HepG2 (cell line): Measurements from ENCODE around the gene PRR30. TPM values are rescaled to one million over a fixed set of nuclear protein-coding genes. Genes with fewer than 3 reads are reported as not detected.

Experiments
- ATAC-seq: fragments of 200-7000 bp; cut with Tn5 transposase; 3 replicates; pipeline ENCODE4 v1.9.1; 2020; ENCODE audit warnings: mild to moderate bottlenecking, moderate library complexity
- BruUV-seq: library from RNA; stranded (reverse); fragments of 400-500 nt; replicated peaks from 2 replicates; lab custom pipeline; 2021; lab: Mats Ljungman, UMichigan
- CTCF ChIA-PET: fragments of 300-600 bp; formaldehyde crosslinking; extraction: SDS; loops from one replicate; lab custom pipeline; 2021; ENCODE audit warnings: low total read pairs, inconsistent platforms, low intra/inter-chr PET ratio; lab: Yijun Ruan, JAX
- POLR2A ChIA-PET: fragments of 350-600 bp; sonication (Branson Sonifier 250); formaldehyde crosslinking; loops from one replicate; lab custom pipeline; 2020; ENCODE audit warnings: antibody characterized with exemption, inconsistent platforms; lab: Yijun Ruan, JAX
- DNase-seq: peaks from one replicate; pipeline ENCODE4 v3.0.0-alpha.2; 2015; ENCODE audit warnings: low spot score
- FAIRE-seq: peaks from 3 replicates; lab custom pipeline; 2011; peaks lifted over from hg19 to GRCh38; lab: Jason Lieb, UNC
- H2AFZ ChIP-seq: one replicate; pipeline ENCODE4 v1.6.1; 2011; ENCODE audit warnings: low read length, inconsistent platforms
- H3K27ac ChIP-seq: fragments of 300-600 bp; 3 replicates; pipeline ENCODE4 v1.8.0; 2011; ENCODE audit warnings: mixed run types, mild to moderate bottlenecking, mixed read lengths, low read length, inconsistent platforms; ENCODE audit not compliant: insufficient read depth; ENCODE audit errors: extremely low read length
- H3K27me3 ChIP-seq, 2 experiments: fragments of 200-600 bp in 1 of 2; 2 replicates in 1 of 2; 3 replicates in 1 of 2; pipeline versions ENCODE4 v1.6.0 to v1.8.0; 2011; ENCODE audit warnings: low read length in 2 of 2, mild to moderate bottlenecking in 2 of 2, moderate library complexity in 2 of 2, inconsistent platforms in 1 of 2; ENCODE audit not compliant: insufficient read depth in 2 of 2, control insufficient read depth in 1 of 2
- H3K36me3 ChIP-seq, 2 experiments: fragments of 200-600 bp in 1 of 2; replicated peaks in 1 of 2; 2 replicates in 1 of 2; 3 replicates in 1 of 2; pipeline versions ENCODE4 v1.5.1 to v1.8.0; 2011; ENCODE audit warnings: low read length in 2 of 2, inconsistent platforms in 1 of 2; ENCODE audit not compliant: insufficient read depth in 2 of 2, control insufficient read depth in 1 of 2
- H3K4me1 ChIP-seq: 2 replicates; pipeline ENCODE4 v1.5.1; 2012; ENCODE audit warnings: low read length, inconsistent platforms; ENCODE audit not compliant: insufficient read depth
- H3K4me2 ChIP-seq: 2 replicates; pipeline ENCODE4 v1.6.0; 2011; ENCODE audit warnings: low read depth, low read length, inconsistent platforms
- H3K4me3 ChIP-seq, 3 experiments: fragments of 200-600 bp in 1 of 3; sonication (generic), shearing (Covaris generic) in 1 of 3; replicated peaks in 1 of 3; 2 replicates each; pipeline ENCODE4 v1.5.1; 2011 to 2016; ENCODE audit warnings: low read length in 3 of 3, inconsistent platforms in 2 of 3, low read depth in 2 of 3, mild to moderate bottlenecking in 2 of 3, control low read depth in 1 of 3, mixed read lengths in 1 of 3; ENCODE audit not compliant: insufficient read depth in 1 of 3
- H3K79me2 ChIP-seq: one replicate; pipeline ENCODE4 v1.6.1; 2011; ENCODE audit warnings: low read length, inconsistent platforms; ENCODE audit not compliant: insufficient read depth
- H3K9ac ChIP-seq: 2 replicates; pipeline ENCODE4 v1.6.0; 2011; ENCODE audit warnings: mild to moderate bottlenecking, low read depth, low read length, inconsistent platforms; ENCODE audit not compliant: insufficient read depth
- H3K9me3 ChIP-seq: 2 replicates; pipeline ENCODE4 v1.5.1; 2012; ENCODE audit warnings: mild to moderate bottlenecking, low read length
- H4K20me1 ChIP-seq: 2 replicates; pipeline ENCODE4 v1.6.0; 2011; ENCODE audit warnings: inconsistent platforms, mild to moderate bottlenecking, low read length, moderate library complexity; ENCODE audit not compliant: insufficient read depth
- ARHGAP35 ChIP-seq: sonication (generic); formaldehyde crosslinking; IDR thresholded peaks from 2 replicates; pipeline ENCODE4 v1.9.0; 2022; ENCODE audit warnings: mild to moderate bottlenecking, inconsistent platforms, moderate library complexity, missing genetic modification reagents, borderline replicate concordance
- FOXO4 ChIP-seq: sonication (generic); formaldehyde crosslinking; conservative IDR thresholded peaks from 2 replicates; pipeline ENCODE4 v1.8.1; 2023; ENCODE audit warnings: missing genetic modification reagents
- GLI4 ChIP-seq: sonication (generic); formaldehyde crosslinking; IDR thresholded peaks from 2 replicates; pipeline ENCODE4 v1.5.1; 2020; ENCODE audit warnings: missing genetic modification reagents, mild to moderate bottlenecking, moderate library complexity, borderline replicate concordance
- JARID2 ChIP-seq: sonication (generic); formaldehyde crosslinking; IDR thresholded peaks from 2 replicates; pipeline ENCODE4 v1.8.1; 2023; ENCODE audit warnings: missing genetic modification reagents, inconsistent platforms; ENCODE audit not compliant: insufficient replicate concordance
- KAT7 ChIP-seq: IDR thresholded peaks from 2 replicates; pipeline ENCODE4 v1.6.1; 2018; ENCODE audit warnings: borderline replicate concordance, missing compliant biosample characterization
- KMT2A ChIP-seq: sonication (generic); formaldehyde crosslinking; IDR thresholded peaks from 2 replicates; pipeline ENCODE4 v1.4.0; 2020; ENCODE audit warnings: missing genetic modification reagents
- PBX3 ChIP-seq: sonication (generic); formaldehyde crosslinking; IDR thresholded peaks from 2 replicates; pipeline ENCODE4 v1.8.1; 2023; ENCODE audit warnings: missing genetic modification reagents, inconsistent platforms, borderline replicate concordance
- PHF21A ChIP-seq: sonication (generic); formaldehyde crosslinking; IDR thresholded peaks from 2 replicates; pipeline ENCODE4 v1.5.0; 2020; ENCODE audit warnings: mild to moderate bottlenecking, missing genetic modification reagents
- REPIN1 ChIP-seq: sonication (generic); formaldehyde crosslinking; IDR thresholded peaks from 2 replicates; pipeline ENCODE4 v1.8.0; 2022; ENCODE audit warnings: missing genetic modification reagents, low read depth, mild to moderate bottlenecking, borderline replicate concordance
- REST ChIP-seq, 2 experiments: IDR thresholded peaks; 2 replicates each; pipeline ENCODE4 v1.6.1; 2011 to 2012; ENCODE audit warnings: low read length in 2 of 2, borderline replicate concordance in 1 of 2, low read depth in 1 of 2, mild to moderate bottlenecking in 1 of 2, moderate library complexity in 1 of 2
- ZNF10 ChIP-seq: sonication (generic); formaldehyde crosslinking; IDR thresholded peaks from 2 replicates; pipeline ENCODE4 v1.4.0; 2020; ENCODE audit warnings: mild to moderate bottlenecking, low read depth, missing genetic modification reagents, borderline replicate concordance
- ZNF274 ChIP-seq: sonication (generic); formaldehyde crosslinking; IDR thresholded peaks from 2 replicates; pipeline ENCODE4 v1.5.1; 2020; ENCODE audit warnings: mild to moderate bottlenecking, missing genetic modification reagents
- ZNF503 ChIP-seq: sonication (generic); formaldehyde crosslinking; IDR thresholded peaks from 2 replicates; pipeline ENCODE4 v1.4.0; 2020; ENCODE audit warnings: missing genetic modification reagents
- ZNF572 ChIP-seq: sonication (generic); formaldehyde crosslinking; IDR thresholded peaks from 2 replicates; pipeline ENCODE4 v1.5.1; 2020; ENCODE audit warnings: mild to moderate bottlenecking, missing genetic modification reagents
- WGBS: methylation state at CpG from one replicate; pipeline ENCODE4 v1.1.6; 2017; ENCODE audit warnings: low lambda C conversion rate; 5-methylcytosine and 5-hydroxymethylcytosine counted together
- in situ Hi-C: cut with HindIII; loops from 2 replicates; pipeline ENCODE4 v1.10.0; 2017; ENCODE audit warnings: low pct_unique_long_range_greater_than_20kb; ENCODE audit not compliant: extremely low pct_ligation_motif_present
- intact Hi-C: fragments of 100-400 bp; cut with micrococcal nuclease; formaldehyde crosslinking; loops from one replicate; pipeline ENCODE4 v1.10.0; 2022; ENCODE audit not compliant: unreplicated experiment
- polyA plus RNA-seq, 8 experiments: library from polyadenylated mRNA; depleted of rRNA in 3 of 8; stranded (reverse) in 7 of 8; unstranded in 1 of 8; fragments of >200 nt; fragmentation: Illumina TruSeq in 4 of 8; extraction: Trizol in 4 of 8; gene quantifications; 2 replicates each; pipeline versions ENCODE4 v1.2.1 to v1.2.3, GENCODE V29; 2011 to 2016; ENCODE audit warnings: low read depth in 4 of 8, missing spikeins in 1 of 8, mixed read lengths in 1 of 8; ENCODE audit not compliant: insufficient read depth in 1 of 8
- total RNA-seq, 5 experiments: library from RNA; depleted of rRNA; stranded (reverse); fragments of >200 nt; fragmentation: Illumina TruSeq; extraction: Trizol; gene quantifications; 2 replicates each; pipeline ENCODE4 v1.2.3, GENCODE V29; 2016; ENCODE audit warnings: low read depth in 1 of 5

PRR30 gene
- total and polyA plus RNA-seq, 2 of the 13 experiments (the other 11 are each of a cell fraction or from before 2014, with no cell fraction given), result not detected

- POLR2A ChIA-PET, result interaction anchor here (0.9 to 4.5 kb wide), 8 partner anchors 10 to 102 kb away, joined by 3 to 40 read pairs (median 8); partner anchors contain the start of genes KHK, OST4 and PREB
- DNase-seq (no peak), ATAC-seq (no peak), FAIRE-seq (no peak)
- intact Hi-C loops, result loop anchor here (5.0 kb wide), 2 partner anchors 115 to 195 kb away; partner anchors contain the start of genes ATRAID and SLC5A6
- Histone ChIP-seq H3K9ac (peak overlapping the region; percentile 79; the same call in 1 of the 2 replicates), H3K4me1 (peaks cover 53% of the 10 kb centered on the region), H3K79me2 (peaks cover 18% of the 10 kb centered on the region), H3K27ac (peak overlapping the region; percentile 97), H3K27me3 (no peaks in the 10 kb centered on the region), H2AFZ (no peak overlapping the region), H3K4me2 (peak overlapping the region; percentile 96), H4K20me1 (no peaks in the 10 kb centered on the region), H3K9me3 (no peaks in the 10 kb centered on the region), H3K36me3 (peaks cover 4 to 42% of the 10 kb centered on the region in 2 experiments), H3K4me3 (0 out of 6 replicates have a peak overlapping the region, but pooled peaks of 1 of the 3 experiments have one; percentile 61)
- BruUV-seq, result no TSS peak
- in situ Hi-C loops, result loop anchor here (5.0 kb wide), 2 partner anchors 100 to 185 kb away; partner anchors contain the start of gene TRIM54
- CTCF ChIA-PET, result interaction anchor here (1.6 kb wide), 1 partner anchor 183 kb away, joined by 5 read pairs; no protein-coding TSS in a partner anchor
- 89% methylated on average over 3 of the region's 3 CpGs for WGBS
- no peak for TF ChIP-seq PHF21A (CRISPR knock-in tag)
- TF ChIP-seq REPIN1, result no peak
- TF ChIP-seq ZNF572 (CRISPR knock-in tag), result no peak
- TF ChIP-seq ZNF503, result no peak
- TF ChIP-seq FOXO4 (CRISPR knock-in tag), result 0 out of 2 replicates have a peak, but pooled peaks have one; percentile 55
- TF ChIP-seq ZNF274 (CRISPR knock-in tag), result no peak
- no peak for TF ChIP-seq KMT2A
- TF ChIP-seq GLI4 (CRISPR knock-in tag), result no peak
- TF ChIP-seq ZNF10 (CRISPR knock-in tag), result no peak
- no peak for TF ChIP-seq ARHGAP35
- TF ChIP-seq KAT7 (CRISPR knock-in tag), result peak; percentile 10; the same call in 1 of the 2 replicates
- TF ChIP-seq JARID2, result no peak
- TF ChIP-seq PBX3, result no peak
- no peak for TF ChIP-seq REST (IDR thresholded peaks at IDR 0.05; ENCODE audit: borderline replicate concordance in 1 of 2, low read depth in 1 of 2, low read length in 2 of 2)
Measured at GRCh38 chr2:27096748-27097297, 42.4 kb downstream of the PRR30 start.
